ENCODE results near the gene GABPA.

GRCh38 chr21:25818551-25818950 is 83.8 kb downstream of the GABPA start:
- no peak for TF ChIP-seq POLR2A (IDR thresholded peaks at IDR 0.05)
- no peak for TF ChIP-seq CTCF (IDR thresholded peaks at IDR 0.05)
- no peak for TF ChIP-seq POLR2AphosphoS5 (IDR thresholded peaks at IDR 0.05)
